ENCODE results near the gene XK. TPM values are rescaled to one million over a fixed set of nuclear protein-coding genes. Genes with fewer than 3 reads are reported as not detected.

Gene XK
- total RNA-seq, 1 experiment from 2014 or later = 3.7 TPM

DNA sequence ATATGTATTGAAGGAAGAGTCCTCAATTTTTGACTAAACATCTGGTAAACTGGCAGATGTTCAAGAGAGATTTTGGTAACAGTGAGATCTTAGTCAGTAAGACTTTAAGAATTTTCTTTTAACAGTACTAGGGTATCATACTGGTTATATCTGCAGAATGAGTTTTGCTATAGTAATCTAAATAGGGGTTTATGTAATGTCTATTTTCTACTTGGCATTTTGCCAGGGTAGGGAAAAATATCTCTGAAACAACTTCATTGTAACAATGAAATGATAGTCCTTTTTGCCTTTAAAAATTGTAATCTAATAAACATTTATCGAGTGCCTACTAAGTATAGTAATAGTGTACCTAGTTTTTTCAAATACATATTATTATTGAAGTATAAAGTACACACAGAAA lies 32.1 kb downstream of the XK start:
- H2AFZ ChIP-seq = no peak overlapping the region
- no peaks in the 10 kb centered on the region for H3K9me2 ChIP-seq (ENCODE audit: insufficient read depth)
- ChIA-PET CTCF (no interaction called here), POLR2A (ENCODE audit: unreplicated experiment) (no interaction called here)
- BruUV-seq (replicated peaks) = no TSS peak
- H3F3A ChIP-seq (ENCODE audit: insufficient read depth, low read depth) = no peaks in the 10 kb centered on the region
- no peaks in the 10 kb centered on the region for H3K36me3 ChIP-seq (ENCODE audit: low read depth)
- TF ChIP-seq CTCF (conservative IDR thresholded peaks at IDR 0.05) (no peak), EZH2 (IDR thresholded peaks at IDR 0.05; ENCODE audit: low read depth) (no peak)
- no peaks in the 10 kb centered on the region for H3K79me2 ChIP-seq (ENCODE audit: low read depth)
- no peak overlapping the region for H3K4me3 ChIP-seq
- H3K4me2 ChIP-seq = no peak overlapping the region
- no peak for DNase-seq
- no peak overlapping the region for H3K27ac ChIP-seq
- H4K20me1 ChIP-seq (ENCODE audit: insufficient read depth) = no peaks in the 10 kb centered on the region
- no peaks in the 10 kb centered on the region for H3K4me1 ChIP-seq (replicated peaks; ENCODE audit: insufficient read depth)
- H3K9me3 ChIP-seq (ENCODE audit: insufficient read depth, low read depth) = no peaks in the 10 kb centered on the region
- no peaks in the 10 kb centered on the region for H3K27me3 ChIP-seq (ENCODE audit: insufficient read depth, low read depth)
- intact Hi-C loops (cut with micrococcal nuclease; ENCODE audit: unreplicated experiment) = no loop called here

GRCh38 chrX:37722595-37722994 lies 37.0 kb downstream of the XK start:
- BruUV-seq (replicated peaks) = no TSS peak
- CTCF ChIA-PET = no interaction called here

DNA sequence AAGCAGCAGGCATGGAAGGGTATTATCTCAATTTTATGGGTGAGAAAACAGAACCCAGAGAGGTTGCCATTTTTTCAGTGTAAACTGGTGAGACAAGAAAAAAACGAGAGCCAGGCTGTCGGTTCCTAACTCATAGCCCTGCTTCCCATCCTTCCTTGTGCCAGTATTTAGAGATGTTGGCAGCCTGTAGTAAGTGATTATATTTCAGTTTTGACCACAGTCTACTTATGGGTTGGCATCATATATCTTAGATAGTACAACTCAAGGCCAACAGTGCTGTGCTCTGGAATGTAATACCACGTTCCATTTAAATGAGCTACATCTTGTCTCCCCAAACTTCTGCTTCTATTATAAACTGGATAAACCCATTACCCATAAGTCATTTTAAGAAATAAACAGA lies 40.8 kb downstream of the XK start:
- Histone ChIP-seq H3F3A (ENCODE audit: insufficient read depth, low read depth) (no peaks in the 10 kb centered on the region), H3K4me3 (no peak overlapping the region), H3K9me3 (ENCODE audit: insufficient read depth, low read depth) (no peaks in the 10 kb centered on the region), H3K4me1 (replicated peaks; ENCODE audit: insufficient read depth) (no peaks in the 10 kb centered on the region), H3K4me2 (no peak overlapping the region), H4K20me1 (ENCODE audit: insufficient read depth) (no peaks in the 10 kb centered on the region), H3K27me3 (ENCODE audit: insufficient read depth, low read depth) (no peaks in the 10 kb centered on the region), H3K27ac (no peak overlapping the region), H3K36me3 (ENCODE audit: low read depth) (no peaks in the 10 kb centered on the region), H3K9me2 (ENCODE audit: insufficient read depth) (no peaks in the 10 kb centered on the region), H2AFZ (no peak overlapping the region), H3K79me2 (ENCODE audit: low read depth) (no peaks in the 10 kb centered on the region)
- intact Hi-C loops (cut with micrococcal nuclease; ENCODE audit: unreplicated experiment) = no loop called here
- ChIA-PET CTCF (no interaction called here), POLR2A (ENCODE audit: unreplicated experiment) (no interaction called here)
- no TSS peak for BruUV-seq (replicated peaks)
- no peak for DNase-seq
- TF ChIP-seq EZH2 (IDR thresholded peaks at IDR 0.05; ENCODE audit: low read depth) (no peak), CTCF (conservative IDR thresholded peaks at IDR 0.05) (no peak)

More at GRCh38 chrX:37722595-37722994, 37.0 kb downstream of the XK start:
- no peak for DNase-seq
- no peaks in the 10 kb centered on the region for H3K4me1 ChIP-seq (replicated peaks; ENCODE audit: insufficient read depth)
- no peaks in the 10 kb centered on the region for H3K9me3 ChIP-seq (ENCODE audit: insufficient read depth, low read depth)
- no peak for TF ChIP-seq EZH2 (IDR thresholded peaks at IDR 0.05; ENCODE audit: low read depth)
- no peak for TF ChIP-seq CTCF (conservative IDR thresholded peaks at IDR 0.05)
- no peaks in the 10 kb centered on the region for H3K27me3 ChIP-seq (ENCODE audit: insufficient read depth, low read depth)
- H3K79me2 ChIP-seq (ENCODE audit: low read depth) = no peaks in the 10 kb centered on the region
- no peak overlapping the region for H3K4me2 ChIP-seq
- H4K20me1 ChIP-seq (ENCODE audit: insufficient read depth) = no peaks in the 10 kb centered on the region
- H3F3A ChIP-seq (ENCODE audit: insufficient read depth, low read depth) = no peaks in the 10 kb centered on the region
- no peaks in the 10 kb centered on the region for H3K9me2 ChIP-seq (ENCODE audit: insufficient read depth)
- POLR2A ChIA-PET (ENCODE audit: unreplicated experiment) = no interaction called here
- no peak overlapping the region for H2AFZ ChIP-seq
- H3K36me3 ChIP-seq (ENCODE audit: low read depth) = no peaks in the 10 kb centered on the region
- H3K4me3 ChIP-seq = no peak overlapping the region
- intact Hi-C loops (cut with micrococcal nuclease; ENCODE audit: unreplicated experiment) = no loop called here
- H3K27ac ChIP-seq = no peak overlapping the region

Data from PC-9 (cell line).